GM21528 (cell line): ENCODE measurements around the gene RPL26.
"Not testable (repeated sequence)": the region's sequence is repeated elsewhere in the genome, so short reads cannot be mapped to it uniquely, and the experiment has no call there.

Experiments
- ATAC-seq: cut with Tn5 transposase; IDR thresholded peaks from one replicate; pipeline ENCODE4 v1.9.1; 2021; ENCODE audit warnings: mild to moderate bottlenecking, moderate library complexity; ENCODE audit not compliant: unreplicated experiment, low FRiP score

Gene RPL26

GRCh38 chr17:8397636-8398035 is 14.6 kb upstream of the RPL26 start, which contains the start of gene RNF222:
Gene RNF222 (minus strand): TSS chr17:8397827. CDS start chr17:8393461, 4,366 bp downstream.
- no peak for ATAC-seq

- ATAC-seq, result not testable (repeated sequence)
These were observed 11.5 kb upstream of the RPL26 start for GRCh38 chr17:8394497-8394896.

- no peak for ATAC-seq
These were observed 10.7 kb upstream of the RPL26 start for GRCh38 chr17:8393470-8394231.

DNA sequence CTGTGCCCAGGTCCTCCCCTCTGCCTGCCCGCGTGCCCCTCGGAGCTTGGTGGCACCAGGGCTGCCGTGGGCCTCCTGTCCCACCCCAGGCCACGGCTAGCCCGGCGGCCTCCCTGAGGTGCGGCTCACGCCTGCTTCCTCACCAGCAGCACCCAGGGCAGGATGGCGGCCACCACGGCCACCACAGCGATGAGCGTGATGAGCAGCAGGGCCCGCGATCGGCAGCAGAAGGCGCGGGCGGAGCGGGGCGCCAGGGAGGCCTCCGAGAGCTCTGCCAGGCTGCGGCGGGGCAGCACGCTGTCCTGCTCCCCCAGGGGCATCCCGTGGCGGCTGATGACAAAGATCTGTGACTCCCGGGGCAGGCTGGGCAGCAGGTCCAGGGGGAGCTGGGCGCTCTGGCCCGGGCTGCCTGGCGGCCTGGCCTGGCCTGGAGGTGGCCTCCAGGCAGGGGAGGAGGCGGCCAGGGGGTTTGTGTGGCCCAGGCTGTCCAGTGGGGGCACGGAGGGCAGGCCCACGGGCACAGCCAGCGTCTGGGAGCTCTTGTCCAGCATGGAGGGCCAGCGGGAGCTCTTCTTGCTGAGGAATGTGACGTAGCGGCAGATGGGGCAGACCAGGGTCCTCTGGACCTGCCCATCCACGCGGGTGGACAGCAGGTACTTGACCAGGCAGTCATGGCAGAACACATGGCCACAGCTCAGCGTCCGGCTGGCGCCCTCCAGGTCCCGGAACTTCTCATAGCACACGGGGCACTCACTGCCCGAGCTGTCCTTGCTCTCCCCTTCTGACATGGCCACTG is 9.9 kb upstream of the RPL26 start:
- no peak for ATAC-seq

DNA sequence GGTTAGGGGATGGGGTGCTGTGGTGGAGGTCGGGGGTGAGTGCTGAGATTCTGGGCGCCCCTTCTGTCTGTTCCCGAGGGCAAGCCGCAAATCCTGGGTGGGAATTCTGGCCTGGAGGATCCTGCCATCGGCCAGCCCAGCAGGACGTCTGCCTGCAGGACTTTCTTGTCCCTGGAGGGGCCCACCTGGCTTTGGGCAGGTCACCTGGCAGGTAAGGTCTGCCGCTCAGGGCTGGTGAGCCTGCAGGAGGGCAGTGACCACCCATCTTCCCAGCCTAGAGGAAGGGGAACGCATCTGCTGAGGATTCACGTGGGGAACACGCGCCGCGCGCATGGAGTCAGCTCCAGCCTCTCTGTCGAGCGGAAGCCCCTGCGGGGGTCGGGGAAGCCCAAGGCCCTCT is 9.3 kb upstream of the RPL26 start:
- no peak for ATAC-seq

DNA sequence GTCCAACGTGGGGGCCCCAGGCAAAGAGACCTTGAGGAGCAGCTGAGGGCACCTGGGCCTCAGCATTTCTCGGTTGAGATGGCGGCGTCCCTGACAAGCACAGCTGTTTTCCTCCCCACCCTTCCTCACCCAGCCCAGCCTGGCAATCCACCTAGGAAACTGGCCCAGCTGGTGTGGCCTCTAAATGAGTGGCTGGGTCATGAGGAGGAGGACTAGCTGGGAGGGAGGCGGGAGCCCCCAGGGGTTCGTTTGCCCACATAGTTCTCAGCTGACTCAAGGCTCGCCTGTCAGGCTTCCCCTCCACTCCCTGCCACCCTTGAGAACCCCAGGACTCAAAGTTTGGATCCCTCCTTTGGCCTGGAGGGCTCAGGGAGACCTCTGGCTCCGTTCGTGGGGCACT is 8.7 kb upstream of the RPL26 start:
- ATAC-seq, result no peak

DNA sequence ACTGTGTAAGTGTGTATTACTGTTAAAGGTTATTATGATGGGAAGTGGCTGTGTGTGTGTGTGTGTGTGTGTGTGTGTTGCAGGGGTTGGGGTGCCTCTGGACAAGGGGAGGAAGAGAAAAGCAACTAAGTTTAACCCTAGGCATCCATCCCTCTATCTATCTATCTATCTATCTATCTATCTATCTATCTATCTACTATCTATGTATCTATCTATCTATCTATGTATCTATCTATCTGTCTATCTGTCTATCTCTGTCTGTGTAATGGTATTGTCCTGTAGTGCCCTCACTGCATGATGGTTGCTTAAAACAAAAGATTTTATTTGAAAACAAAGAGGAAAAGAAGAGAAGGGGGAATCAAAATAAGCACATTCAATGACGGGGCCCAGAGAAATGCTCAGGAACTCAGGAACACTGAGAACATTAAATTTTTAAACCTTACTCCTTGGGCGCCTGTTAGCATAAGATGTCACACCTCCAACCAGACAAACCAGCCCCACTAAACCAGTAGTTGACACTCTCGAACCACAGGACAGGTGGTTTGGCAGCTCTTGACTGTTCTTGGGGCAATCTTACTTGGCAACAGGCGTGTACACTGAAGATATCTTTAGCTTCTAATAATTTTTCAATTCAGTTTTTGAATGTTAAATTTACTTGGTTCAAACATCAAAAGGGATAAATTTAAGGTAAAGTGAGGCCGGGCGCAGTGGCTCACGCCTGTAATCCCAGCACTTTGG is 5.1 kb upstream of the RPL26 start:
- ATAC-seq, result no peak

DNA sequence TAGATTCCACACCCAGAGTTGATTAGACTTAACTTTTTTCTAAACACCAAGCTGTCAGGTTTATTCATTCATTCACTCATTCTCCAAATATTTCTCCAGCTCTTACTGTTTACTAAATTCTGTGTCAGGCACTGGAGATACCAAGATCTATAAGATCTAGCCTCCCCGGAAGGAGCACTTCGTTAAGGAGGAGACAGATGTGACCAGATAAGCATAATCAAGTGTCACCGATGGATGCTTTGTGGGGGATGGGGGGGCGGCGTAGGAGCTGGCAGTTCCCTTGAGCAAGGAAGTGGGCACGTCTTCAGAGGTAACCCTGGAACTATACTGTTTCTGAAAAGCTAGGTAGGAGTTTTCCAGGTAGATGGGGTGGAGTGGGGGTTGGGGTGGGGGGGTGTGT is 3.8 kb upstream of the RPL26 start:
- no peak for ATAC-seq

DNA sequence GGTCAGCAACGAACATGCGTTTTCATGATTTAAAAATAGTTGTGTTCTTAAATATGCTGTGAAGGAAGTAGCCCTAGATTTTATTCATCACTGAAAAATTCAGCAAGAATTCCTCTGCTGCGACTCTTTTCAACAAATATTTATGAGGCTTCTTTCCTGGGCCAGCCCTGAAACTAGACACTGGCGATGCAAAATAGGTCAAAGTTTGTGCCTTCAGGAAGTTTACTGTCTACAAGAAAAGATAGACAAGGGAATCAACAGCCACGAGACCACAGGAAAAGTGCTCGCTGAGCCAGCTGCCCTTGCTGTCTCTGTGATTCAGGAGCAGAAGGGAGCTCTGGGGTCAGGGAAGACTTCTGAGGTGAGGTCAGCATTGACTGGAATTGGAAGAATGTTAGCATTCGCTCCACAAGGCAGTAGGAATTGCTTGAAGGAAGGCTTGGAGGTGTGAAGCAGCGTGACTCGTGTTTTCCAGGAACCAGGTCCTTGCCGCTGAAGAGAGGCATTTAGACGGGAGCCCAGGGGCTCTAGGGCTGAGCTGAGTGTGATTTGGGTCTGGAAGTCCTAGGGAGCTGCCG is 1.9 kb upstream of the RPL26 start:
- no peak for ATAC-seq

DNA sequence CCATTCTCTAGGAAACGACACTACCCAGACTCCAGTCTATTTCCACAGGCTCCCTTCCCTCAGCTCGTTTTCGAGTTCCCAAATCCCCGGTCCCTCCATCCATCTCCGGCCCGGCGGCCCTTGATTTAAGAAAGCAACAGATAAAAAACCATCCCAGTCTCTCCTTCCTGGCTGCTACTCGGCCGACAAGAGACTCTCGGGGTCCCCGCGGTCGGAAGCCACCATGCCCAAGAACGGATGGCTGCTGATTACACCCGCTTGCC is 182 bp downstream of the RPL26 start:
- peak; percentile 17 for ATAC-seq

DNA sequence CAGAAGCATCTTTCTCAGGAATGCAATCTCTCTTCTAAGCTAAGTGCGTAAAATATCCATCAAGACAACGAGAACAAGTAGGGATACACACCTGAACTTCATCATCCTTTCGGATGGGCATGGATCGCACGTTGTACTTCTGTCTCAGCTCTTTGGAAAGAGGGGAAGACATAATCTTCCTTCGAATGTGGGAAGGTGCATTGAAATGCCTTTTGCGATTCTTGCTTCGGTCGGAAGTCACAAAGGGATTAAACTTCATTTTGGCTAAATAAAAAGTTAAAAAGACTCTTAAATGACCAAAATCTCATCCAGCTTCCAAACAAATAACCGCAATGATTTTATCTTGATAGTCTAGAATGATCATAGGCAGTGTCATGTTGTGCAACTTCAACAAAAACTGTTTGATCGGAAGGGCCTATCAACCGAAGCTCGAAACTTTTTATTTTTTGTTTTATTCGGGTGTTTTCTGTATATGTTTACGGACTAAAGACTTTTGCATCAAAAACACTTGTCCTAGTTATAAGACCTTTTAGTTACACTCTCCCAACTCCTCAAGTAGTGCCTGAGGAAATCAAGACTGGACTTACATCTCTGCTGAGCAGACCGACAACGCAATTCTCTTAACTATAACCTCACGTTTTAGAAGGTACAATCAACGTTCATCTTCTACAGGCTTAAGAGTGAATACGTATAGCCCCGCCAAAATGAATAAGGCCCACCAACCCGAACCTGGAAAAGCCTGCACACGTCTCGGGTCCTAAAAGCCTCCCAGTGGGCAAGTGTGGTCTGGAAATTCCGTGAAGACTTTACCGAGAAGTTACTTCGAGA is 727 bp downstream of the RPL26 start:
- no peak for ATAC-seq

GRCh38 chr17:8380049-8380448 is 2.9 kb downstream of the RPL26 start:
- no peak for ATAC-seq

- ATAC-seq, result not testable (repeated sequence)
These were observed 4.9 kb downstream of the RPL26 start for GRCh38 chr17:8378117-8378516.

DNA sequence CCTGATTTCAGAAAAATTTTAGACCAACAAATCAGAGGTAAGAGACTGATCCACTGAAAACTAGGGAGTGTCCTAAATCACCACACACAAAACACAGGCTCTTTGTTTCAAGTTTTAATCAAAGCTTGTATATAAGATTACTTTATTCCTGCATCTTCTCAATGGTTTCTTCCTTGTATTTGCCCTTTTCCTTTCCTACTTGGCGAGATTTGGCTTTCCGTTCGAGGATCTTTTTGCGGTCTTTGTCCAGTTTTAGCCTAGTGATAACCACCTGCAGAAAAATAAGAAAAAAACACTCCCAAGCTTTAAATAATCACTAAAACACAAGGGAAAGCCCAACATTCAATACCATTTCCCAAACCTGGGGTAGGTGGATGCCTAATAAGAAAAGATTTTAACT is 5.6 kb downstream of the RPL26 start:
- ATAC-seq, result no peak

DNA sequence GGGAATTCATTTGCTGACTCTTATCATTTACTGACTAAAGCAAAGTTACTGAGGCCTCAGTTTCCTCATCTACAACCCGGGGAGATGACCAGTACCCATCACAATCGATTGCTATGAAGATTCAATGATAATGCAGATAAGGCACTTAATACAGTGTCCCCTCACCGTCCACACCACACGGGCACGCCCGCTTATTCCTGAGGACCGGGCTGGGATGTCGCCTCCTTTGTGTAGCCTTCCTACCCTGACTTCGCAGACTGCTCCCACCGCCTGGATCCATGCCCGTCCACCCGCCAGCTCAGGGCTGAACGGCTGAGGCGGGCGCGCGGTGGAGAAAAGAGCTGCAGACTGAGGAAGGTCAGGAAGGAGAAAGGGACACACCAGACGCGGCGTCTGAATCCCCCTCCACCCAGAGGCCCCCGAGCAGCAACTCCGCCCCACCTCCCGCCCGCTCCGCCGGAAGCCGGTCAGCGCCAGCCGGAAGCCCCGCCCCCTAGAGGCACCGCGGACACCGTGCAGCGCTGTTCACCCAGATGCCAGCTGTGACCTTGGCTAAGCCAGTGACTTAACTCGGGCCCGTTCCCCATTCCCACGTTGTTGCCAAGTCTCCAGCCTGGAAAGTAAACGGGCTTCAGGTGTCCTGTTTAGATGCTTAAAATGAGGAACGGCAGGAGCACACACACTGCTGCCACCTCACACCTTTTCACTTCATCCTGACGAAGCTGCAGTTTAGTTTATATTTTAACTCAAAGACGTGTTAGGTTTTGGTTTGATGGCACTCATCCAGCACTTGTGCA is 6.5 kb downstream of the RPL26 start, which contains the start of gene KRABD2:
TSS of gene KRABD2 (minus strand) at position 434 of the 797 bp plus-strand sequence.
- ATAC-seq, result peak; percentile 75

GRCh38 chr17:8375738-8376259 is 7.2 kb downstream of the RPL26 start:
- ATAC-seq, result no peak

- not testable (repeated sequence) for ATAC-seq
These were observed 9.1 kb downstream of the RPL26 start for GRCh38 chr17:8373856-8374255.

GRCh38 chr17:8372422-8372821 is 10.6 kb downstream of the RPL26 start:
- no peak for ATAC-seq

GRCh38 chr17:8371786-8372185 is 11.2 kb downstream of the RPL26 start:
- ATAC-seq, result no peak
